Stimulated activated effector memory CD8-positive, alpha-beta T cell treated with anti-CD3 and anti-CD28 coated beads, Interleukin-12 subunit alpha, Interleukin-12 subunit beta, amount 100 ng/mL, for 72 hours (primary cell): Measurements from ENCODE around the gene PTPRN2.
A peak's percentile ranks its signal among the peaks of the same experiment; 100 is the strongest.

ENCODE experiments used
- ATAC-seq: fragments of 150-1000 bp; cut with Tn5 transposase; 2 replicates; pipeline ENCODE4 v1.10.0; 2021
- DNase-seq, 2 donors: peaks; one replicate each; pipeline ENCODE4 v3.0.0; 2021 to 2022; ENCODE audit warnings: low spot score in 2 of 2
- H3K27ac Mint-ChIP-seq: one replicate; pipeline ENCODE4 v1.8.0; 2022; ENCODE audit warnings: mild to moderate bottlenecking, mixed read lengths
- H3K36me3 Mint-ChIP-seq: one replicate; pipeline ENCODE4 v1.8.0; 2022; ENCODE audit warnings: mild to moderate bottlenecking, mixed read lengths
- H3K4me1 Mint-ChIP-seq: one replicate; pipeline ENCODE4 v1.8.0; 2022; ENCODE audit warnings: mixed read lengths
- H3K4me3 Mint-ChIP-seq: one replicate; pipeline ENCODE4 v1.8.0; 2022; ENCODE audit warnings: mild to moderate bottlenecking, mixed read lengths
- H3K9me3 Mint-ChIP-seq: one replicate; pipeline ENCODE4 v1.8.0; 2022; ENCODE audit warnings: mixed read lengths

The PTPRN2 gene

DNA sequence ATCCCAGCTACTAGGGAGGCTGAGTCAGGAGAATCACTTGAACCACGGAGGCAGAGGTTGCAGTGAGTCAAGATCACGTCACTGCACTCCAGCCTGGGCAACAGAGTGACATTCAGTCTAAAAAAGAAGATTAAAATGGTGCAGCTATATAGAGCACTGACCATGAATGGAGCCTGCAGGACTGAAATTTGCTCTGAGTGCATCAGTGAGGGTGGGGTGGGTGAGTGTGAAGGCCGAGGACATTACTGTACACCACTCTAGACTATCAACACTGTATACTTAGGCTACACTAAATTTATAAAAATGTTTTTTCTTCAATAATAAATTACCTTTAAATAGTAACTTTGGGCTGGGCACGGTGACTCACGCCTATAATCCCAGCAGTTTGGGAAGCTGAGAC, 294.7 kb downstream of the PTPRN2 start:
- no peak overlapping the region for H3K4me3 Mint-ChIP-seq
- ATAC-seq (no peak), DNase-seq (no peak)
- peaks cover 16% of the 10 kb centered on the region for H3K9me3 Mint-ChIP-seq
- H3K36me3 Mint-ChIP-seq, result no peaks in the 10 kb centered on the region
- H3K4me1 Mint-ChIP-seq, result no peaks in the 10 kb centered on the region
- no peak overlapping the region for H3K27ac Mint-ChIP-seq

DNA sequence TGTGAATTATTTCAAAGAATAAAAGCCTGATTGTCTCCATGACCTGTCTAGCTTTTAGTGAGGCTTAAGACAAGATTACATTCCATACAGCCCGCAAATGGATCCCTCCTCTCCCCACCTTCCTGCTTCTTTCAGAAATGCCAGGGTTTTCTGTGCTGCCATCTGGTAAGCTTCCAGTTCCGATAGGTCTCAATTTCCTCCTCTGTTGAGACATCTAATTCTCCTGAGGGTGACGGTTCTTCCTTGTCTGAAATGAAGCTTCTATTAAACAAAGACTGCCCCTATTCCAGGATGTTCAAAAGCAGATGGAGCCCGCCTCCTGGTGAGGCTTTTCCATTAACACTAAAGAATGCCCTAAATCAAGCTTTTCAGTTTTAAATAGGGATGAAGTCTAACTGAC, 295.6 kb downstream of the PTPRN2 start:
- DNase-seq (no peak), ATAC-seq (no peak)
- Mint-ChIP-seq H3K4me3 (no peak overlapping the region), H3K36me3 (no peaks in the 10 kb centered on the region), H3K9me3 (peaks cover 22% of the 10 kb centered on the region), H3K27ac (no peak overlapping the region), H3K4me1 (no peaks in the 10 kb centered on the region)

DNA sequence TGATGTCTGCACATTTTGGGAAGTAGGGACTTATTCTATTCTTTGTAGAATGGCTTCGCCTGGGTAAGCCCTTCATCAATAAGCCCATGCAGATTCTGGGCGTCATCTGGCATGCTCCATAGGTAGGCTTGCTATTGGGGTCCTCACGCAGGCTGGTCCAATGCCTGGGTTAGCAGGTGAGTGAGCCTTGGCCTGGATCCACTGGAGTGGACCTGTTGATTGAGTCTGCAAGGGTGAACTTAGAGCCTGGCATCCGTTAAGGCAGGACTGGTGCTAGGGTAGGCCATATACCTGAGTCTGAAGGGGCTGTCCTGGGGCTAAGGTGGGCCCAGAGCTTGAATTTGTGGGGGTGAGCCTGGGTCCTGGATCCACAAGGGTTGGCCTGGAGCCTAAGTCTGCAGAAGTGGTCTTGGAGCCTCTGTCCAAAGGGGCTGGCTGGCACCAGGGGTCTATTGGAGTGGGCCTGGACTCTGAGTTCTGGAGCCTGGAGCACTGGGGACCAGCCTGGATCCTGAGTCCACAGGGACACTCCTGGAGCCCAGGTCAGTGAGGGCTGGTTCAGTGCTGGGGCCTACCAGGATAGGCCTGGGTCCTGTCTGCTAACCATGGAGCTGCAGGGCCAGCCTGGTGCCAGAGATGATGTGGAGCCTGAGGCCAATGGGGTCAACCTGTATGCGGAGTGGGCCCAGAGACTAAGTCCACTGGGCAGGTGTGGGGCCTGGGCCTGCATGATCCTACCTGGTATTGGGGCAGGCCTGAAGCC, 297.7 kb downstream of the PTPRN2 start:
- Mint-ChIP-seq H3K36me3 (no peaks in the 10 kb centered on the region), H3K27ac (no peak overlapping the region), H3K4me3 (no peak overlapping the region), H3K9me3 (peaks cover 24% of the 10 kb centered on the region), H3K4me1 (no peaks in the 10 kb centered on the region)
- ATAC-seq (no peak), DNase-seq (no peak)

DNA sequence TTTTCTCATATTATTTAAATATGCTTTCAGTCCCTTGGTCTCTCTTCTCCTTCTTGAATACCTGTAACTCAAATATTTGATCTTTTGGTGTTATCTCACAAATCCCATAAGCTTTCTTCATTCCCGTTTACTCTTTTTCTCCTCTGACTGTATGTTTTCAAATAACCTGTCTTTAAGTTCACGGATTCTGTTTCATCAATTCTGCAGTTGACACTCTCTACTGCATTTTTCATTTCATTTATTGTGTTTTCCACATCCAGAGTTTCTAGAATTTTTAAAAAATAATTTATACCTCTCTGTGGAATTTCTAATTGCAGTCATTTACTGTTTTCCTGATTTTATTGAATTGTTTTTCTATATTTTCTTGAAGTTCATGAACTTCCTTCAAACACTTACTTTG, 298.4 kb downstream of the PTPRN2 start:
- no peak for DNase-seq
- Mint-ChIP-seq H3K4me1 (no peaks in the 10 kb centered on the region), H3K9me3 (peaks cover 26% of the 10 kb centered on the region), H3K4me3 (no peak overlapping the region), H3K36me3 (no peaks in the 10 kb centered on the region), H3K27ac (no peak overlapping the region)
- ATAC-seq, result no peak

DNA sequence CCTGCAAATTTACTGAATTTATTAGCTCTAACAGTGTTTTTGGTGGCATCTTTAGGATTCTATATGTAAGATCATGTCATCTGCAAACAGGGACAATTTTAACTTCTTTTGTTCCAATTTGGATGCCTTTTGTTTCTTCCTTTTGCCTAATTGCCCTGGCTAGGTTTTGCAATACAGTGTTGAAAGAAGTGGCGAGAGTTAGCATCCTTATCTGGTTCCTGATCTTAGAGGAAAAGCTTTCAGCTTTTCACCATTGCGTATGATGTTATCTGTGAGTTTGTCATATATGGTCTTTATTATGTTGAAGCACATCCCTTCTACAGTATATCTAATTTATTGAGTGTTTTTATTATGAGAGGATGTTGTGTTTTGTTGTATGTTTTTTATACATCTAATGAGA, 301.4 kb downstream of the PTPRN2 start:
- ATAC-seq (no peak), DNase-seq (no peak)
- H3K4me3 Mint-ChIP-seq, result no peak overlapping the region
- peaks cover 26% of the 10 kb centered on the region for H3K9me3 Mint-ChIP-seq
- no peaks in the 10 kb centered on the region for H3K36me3 Mint-ChIP-seq
- H3K4me1 Mint-ChIP-seq, result no peaks in the 10 kb centered on the region
- H3K27ac Mint-ChIP-seq, result no peak overlapping the region

DNA sequence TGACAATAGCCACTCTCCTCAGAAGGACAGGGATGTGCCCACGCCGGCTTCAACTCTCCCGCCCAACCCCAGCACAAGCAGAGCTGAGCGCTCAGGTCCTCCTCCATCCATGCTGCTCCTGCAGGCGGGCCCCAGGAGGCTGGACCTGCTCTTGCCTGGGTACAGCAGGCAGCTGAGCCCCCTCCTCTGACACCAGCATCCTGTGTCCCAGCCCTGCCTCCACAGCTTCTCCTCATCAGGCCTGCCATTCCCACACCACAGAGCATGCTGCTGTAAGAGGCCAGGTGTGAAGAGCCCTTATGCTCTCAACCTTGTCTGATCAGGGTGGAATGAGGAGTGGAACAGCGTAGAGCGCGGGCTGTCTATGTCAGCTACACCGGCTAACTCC, 302.2 kb downstream of the PTPRN2 start:
- Mint-ChIP-seq H3K4me3 (no peak overlapping the region), H3K27ac (no peak overlapping the region), H3K36me3 (no peaks in the 10 kb centered on the region), H3K4me1 (no peaks in the 10 kb centered on the region), H3K9me3 (peaks cover 26% of the 10 kb centered on the region)
- ATAC-seq (peak; percentile 6), DNase-seq (no peak)

DNA sequence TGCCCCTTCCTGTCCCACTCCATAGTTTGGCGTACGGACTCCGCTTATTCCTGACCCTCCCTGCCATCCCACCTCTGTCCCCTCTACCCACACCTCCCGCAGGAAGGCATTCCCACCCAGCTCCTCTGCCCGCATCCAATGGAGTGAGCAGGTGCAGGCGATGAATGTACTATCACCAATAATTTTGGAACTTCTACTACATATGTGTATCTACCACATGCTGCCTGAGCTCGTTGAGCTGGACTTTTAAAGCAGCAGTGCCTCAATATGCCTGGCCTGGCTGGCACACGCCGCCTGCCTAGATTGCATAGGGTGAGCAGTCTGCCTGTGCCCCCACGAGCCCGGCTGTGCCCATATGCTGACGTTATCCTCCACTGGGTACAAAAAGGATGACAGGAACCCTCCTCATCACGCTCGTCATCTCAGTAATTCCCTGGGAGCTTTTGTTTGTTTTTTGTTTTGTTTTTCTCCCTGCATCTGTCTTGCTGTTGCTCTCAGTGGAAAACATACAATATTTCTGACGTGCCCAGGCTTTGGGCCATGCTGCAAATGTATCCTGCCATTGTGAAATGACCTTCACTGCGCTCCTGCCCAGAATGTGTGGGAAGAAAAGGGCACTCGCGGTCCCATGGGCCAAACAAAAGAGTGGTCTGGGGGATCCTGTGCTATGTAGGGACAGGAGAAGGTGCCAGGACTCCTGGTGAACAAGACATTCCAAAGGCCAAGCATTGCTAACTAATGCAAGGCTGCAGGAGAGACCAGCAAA, 302.8 kb downstream of the PTPRN2 start:
- H3K4me1 Mint-ChIP-seq, result no peaks in the 10 kb centered on the region
- H3K27ac Mint-ChIP-seq, result no peak overlapping the region
- H3K4me3 Mint-ChIP-seq, result no peak overlapping the region
- no peak for DNase-seq
- ATAC-seq, result no peak
- H3K9me3 Mint-ChIP-seq, result peaks cover 26% of the 10 kb centered on the region
- no peaks in the 10 kb centered on the region for H3K36me3 Mint-ChIP-seq

DNA sequence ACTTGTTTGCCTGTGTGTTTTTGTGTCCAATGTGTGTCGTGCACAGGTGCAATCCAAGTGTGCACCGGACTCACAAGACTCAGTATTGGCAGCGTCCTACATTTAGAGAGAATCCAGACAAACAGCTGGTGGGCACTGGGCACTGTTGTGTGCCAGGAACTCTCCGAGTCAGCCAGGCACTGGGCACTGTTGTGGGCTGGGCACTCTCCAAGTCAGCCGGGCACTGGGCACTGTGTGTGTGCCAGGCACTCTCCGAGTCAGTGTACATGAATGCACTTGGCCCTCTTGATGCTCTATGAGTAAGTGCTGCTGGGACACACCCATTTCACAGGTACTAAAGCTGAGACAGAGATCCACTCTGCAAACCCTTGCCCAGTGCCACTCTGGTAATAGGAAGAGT, 303.5 kb downstream of the PTPRN2 start:
- H3K4me1 Mint-ChIP-seq, result no peaks in the 10 kb centered on the region
- no peak for ATAC-seq
- no peak for DNase-seq
- peaks cover 20% of the 10 kb centered on the region for H3K9me3 Mint-ChIP-seq
- H3K36me3 Mint-ChIP-seq, result no peaks in the 10 kb centered on the region
- H3K27ac Mint-ChIP-seq, result no peak overlapping the region
- H3K4me3 Mint-ChIP-seq, result no peak overlapping the region

DNA sequence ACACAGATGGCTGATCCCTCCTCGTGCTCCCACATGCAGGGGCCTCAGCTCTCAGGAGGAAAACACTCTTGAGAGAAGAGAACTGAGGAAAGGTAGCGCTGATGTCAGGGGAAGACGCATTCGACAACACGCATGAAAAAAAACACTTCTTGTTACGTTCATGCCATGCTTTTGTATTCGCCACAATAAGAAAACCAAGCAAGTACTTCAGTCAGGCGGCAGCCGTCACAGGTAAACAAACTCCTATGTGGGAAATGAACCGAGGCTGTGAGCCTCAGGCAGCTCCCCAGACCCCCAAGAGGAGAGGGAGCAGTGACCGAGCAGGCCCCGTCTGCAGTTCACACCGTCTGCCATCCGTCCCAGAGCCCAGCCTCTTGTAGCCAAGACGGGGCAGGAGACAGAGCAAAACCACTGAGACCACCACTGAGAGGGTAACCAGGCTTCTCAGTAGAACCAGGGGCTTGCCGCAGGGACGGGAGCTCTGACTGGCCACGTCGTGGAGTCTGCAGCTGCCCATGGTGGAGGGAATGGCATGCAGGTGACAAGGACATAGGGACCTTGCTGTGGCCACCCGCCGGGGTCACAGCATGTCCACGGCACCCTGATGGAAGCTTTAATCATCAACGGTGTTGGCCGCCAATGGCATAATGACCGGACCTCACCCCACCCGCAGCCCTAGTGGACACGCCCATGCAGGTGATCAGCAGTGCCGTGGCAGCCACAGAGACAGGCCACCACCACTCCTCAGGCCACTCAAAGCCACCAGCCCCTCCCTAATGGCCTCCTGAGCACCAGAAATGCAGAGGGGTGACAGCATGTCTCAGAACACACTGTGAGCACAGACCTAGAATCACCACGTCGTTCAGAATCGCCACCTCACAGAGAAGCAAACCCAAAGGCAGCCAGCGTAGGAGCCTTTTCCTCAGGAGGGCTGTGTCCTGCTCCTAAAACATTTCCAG, 304.3 kb downstream of the PTPRN2 start:
- Mint-ChIP-seq H3K27ac (no peak overlapping the region), H3K9me3 (peaks cover 14% of the 10 kb centered on the region), H3K4me1 (no peaks in the 10 kb centered on the region), H3K4me3 (no peak overlapping the region), H3K36me3 (no peaks in the 10 kb centered on the region)
- ATAC-seq (no peak), DNase-seq (no peak)

DNA sequence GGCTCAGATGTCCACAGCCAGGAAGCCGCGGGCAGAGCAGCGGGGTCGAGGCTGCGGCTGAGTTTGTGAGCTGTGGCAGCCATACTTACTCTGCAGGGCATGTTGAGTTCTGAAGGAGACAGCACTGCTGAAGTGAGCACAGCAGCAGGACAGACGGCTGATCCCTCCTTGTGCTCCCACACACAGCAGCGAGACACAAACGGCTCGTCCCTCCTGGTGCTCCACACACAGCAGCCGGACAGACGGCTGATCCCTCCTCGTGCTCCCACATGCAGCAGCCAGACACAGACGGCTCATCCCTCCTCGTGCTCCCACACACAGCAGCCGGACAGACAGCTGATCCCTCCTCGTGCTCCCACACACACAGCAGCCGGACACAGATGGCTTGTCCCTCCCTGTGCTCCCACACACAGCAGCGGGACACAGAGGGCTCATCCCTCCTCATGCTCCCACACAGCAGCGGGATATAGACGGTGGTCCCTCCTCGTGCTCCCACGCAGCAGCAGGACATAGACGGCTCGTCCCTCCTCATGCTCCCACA, 305.1 kb downstream of the PTPRN2 start:
- DNase-seq (no peak), ATAC-seq (no peak)
- Mint-ChIP-seq H3K36me3 (no peaks in the 10 kb centered on the region), H3K9me3 (peaks cover 9% of the 10 kb centered on the region), H3K4me3 (no peak overlapping the region), H3K4me1 (no peaks in the 10 kb centered on the region), H3K27ac (no peak overlapping the region)

DNA sequence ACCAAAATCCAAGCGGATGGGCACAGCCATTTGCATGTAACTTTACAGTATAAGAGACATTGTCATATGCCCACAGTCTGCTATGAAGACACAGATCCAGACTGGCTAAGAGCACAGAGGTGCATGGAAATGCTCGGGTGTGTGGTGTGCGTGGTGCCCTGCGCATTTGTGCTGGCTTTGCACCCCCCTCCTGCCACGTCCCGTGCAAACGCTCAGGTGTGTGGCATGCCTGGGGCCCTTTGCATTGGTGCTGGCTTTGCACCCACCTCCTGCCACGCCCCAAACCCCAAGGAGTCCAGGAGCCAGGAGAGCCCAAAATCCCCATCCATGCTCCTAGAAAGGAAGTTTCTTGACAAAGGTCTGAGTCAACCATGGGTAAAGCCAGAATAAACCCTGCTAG, 306.2 kb downstream of the PTPRN2 start:
- ATAC-seq, result no peak
- DNase-seq, result no peak
- H3K9me3 Mint-ChIP-seq, result peaks cover 3% of the 10 kb centered on the region
- H3K27ac Mint-ChIP-seq, result no peak overlapping the region
- no peaks in the 10 kb centered on the region for H3K36me3 Mint-ChIP-seq
- H3K4me1 Mint-ChIP-seq, result no peaks in the 10 kb centered on the region
- no peak overlapping the region for H3K4me3 Mint-ChIP-seq

DNA sequence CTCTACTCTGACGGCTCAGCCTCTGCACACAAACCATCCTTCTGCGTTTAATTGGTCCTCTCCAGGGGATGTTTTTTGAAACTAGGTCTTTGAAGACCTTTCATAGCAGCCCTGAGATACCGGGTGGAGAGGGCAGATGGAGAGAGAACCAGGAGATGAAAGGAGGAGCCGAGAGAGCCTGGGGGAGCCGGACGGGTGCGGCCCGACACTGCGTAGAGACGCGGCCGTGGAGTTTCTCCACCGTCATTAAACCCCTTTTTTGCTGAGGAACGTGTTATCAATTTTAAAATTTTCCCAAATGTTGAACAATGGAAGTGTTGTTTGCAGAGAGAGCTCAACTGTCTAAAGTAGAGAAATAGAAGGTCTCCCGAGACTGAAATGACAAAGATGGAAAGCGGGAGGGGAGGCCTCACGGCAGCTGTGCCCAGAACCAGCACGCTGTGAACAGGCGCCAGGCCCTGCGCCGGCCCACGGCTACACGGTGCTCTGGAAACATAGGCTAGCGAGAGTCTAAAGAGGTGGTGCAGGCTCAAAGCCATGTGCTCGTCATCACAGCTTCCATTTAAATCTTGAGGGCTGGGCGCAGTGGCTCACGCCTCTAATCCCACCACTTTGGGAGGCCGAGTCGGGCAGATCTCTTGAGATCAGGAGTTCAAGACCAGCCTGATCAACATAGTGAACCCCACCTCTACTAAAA, 307.0 kb downstream of the PTPRN2 start:
- H3K36me3 Mint-ChIP-seq, result no peaks in the 10 kb centered on the region
- peaks cover 3% of the 10 kb centered on the region for H3K9me3 Mint-ChIP-seq
- ATAC-seq (no peak), DNase-seq (no peak)
- H3K27ac Mint-ChIP-seq, result no peak overlapping the region
- H3K4me1 Mint-ChIP-seq, result no peaks in the 10 kb centered on the region
- no peak overlapping the region for H3K4me3 Mint-ChIP-seq

DNA sequence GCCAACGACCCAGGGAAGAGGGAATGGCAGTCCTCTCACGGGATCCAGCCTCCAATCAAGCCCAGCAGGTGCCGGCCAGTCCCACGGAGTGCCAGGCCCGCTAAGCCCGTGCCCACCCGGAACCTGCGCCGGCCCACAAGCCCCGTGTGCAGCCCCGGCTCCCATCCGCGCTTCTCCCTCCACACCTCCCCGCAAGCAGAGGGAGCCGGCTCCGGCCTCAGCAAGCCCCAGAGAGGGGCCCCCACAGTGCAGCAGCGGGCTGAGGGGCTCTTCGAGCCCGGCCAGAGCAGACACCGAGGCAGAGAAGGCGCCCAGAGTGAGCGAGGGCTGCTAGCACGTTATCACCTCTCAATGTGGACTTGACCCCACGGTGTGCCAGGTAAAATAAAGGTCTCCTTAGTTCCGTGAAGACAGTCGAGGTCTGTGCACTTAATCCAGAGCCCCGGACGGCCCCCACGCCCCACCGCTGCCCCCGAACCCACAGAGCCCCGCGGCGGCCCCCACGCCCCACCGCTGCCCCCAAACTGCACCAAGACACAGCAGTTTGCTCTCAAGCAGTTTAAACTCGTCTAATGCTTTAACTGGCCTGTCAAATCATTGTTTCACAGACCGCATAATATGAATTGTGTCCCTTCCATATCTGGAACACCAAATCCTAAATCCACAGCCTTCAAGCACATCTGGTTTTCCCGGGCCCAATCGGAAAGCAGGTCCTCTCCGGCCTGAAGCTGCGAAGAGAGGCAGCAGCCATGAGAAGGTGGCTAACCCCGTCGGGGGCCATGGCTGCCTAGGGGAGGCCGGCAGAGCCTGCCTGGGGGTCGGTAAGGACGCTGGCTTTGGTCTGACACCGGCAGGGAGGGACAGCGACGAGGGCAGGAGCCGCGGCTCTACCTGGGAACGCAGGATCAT, 307.8 kb downstream of the PTPRN2 start:
- no peaks in the 10 kb centered on the region for H3K4me1 Mint-ChIP-seq
- H3K9me3 Mint-ChIP-seq, result peaks cover under 1% of the 10 kb centered on the region
- H3K4me3 Mint-ChIP-seq, result no peak overlapping the region
- ATAC-seq (no peak), DNase-seq (no peak)
- H3K36me3 Mint-ChIP-seq, result no peaks in the 10 kb centered on the region
- no peak overlapping the region for H3K27ac Mint-ChIP-seq

DNA sequence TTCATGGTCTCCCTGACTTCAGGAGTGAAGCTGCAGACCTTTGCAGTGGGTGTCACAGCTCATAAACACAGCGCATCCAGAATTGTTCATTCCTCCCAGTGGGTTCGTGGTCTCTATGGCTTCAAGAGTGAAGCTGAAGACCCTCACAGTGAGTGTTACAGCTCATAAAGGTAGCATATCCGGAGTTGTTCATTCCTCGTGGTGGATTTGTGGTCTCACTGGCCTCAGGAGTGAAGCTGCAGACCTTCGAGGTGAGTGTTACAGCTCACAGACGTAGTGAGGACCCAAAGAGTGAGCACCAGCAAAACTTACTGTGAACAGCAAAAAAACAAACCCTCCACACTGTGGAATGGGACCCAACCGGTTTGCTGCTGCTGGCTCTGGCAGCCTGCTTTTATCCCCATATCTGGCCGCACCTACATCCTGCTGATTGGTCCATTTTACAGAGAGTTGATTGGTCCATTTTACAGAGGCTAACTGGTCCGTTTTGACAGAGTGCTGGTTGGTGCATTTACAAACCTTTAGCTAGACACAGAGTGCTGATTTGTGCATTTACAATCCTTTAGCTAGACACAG, 308.8 kb downstream of the PTPRN2 start:
- Mint-ChIP-seq H3K4me1 (no peaks in the 10 kb centered on the region), H3K4me3 (no peak overlapping the region), H3K36me3 (no peaks in the 10 kb centered on the region), H3K27ac (no peak overlapping the region), H3K9me3 (no peaks in the 10 kb centered on the region)
- no peak for ATAC-seq
- no peak for DNase-seq
